HG03354 (cell line): ENCODE measurements around the gene GGNBP2.
"Not testable (repeated sequence)": the region's sequence is repeated elsewhere in the genome, so short reads cannot be mapped to it uniquely, and the experiment has no call there.

Source experiments
- ATAC-seq: cut with Tn5 transposase; IDR thresholded peaks from one replicate; pipeline ENCODE4 v1.9.1; 2021; ENCODE audit warnings: mild to moderate bottlenecking; ENCODE audit not compliant: unreplicated experiment, poor library complexity, severe bottlenecking

Gene GGNBP2

GRCh38 chr17:36544307-36545076 is at the start of gene GGNBP2:
TSS of gene GGNBP2 (plus strand) at chr17:36544919. CDS start at chr17:36545725, 806 bp downstream.
- peak; percentile 54 for ATAC-seq

DNA sequence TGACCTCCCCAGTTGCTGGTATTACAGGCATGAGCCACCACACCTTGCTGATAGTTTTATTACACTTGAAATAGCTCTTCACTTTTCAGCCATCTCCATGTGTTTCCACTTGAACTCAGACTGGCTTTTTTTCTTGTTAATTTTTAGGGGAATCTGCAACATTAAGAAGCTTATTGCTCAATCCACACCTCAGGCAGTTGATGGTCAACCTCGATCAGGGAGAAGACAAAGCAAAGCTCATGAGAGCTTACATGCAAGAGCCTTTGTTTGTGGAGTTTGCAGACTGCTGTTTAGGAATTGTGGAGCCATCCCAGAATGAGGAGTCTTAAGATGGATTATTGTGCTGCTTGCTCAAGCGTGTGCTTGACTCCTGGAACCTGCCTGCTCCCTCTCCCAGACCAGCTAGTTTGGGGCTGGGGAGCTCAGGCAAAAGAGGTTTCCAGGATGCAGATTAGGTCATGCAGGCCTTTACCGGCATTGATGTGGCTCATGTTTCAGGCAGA is 49.6 kb upstream of the GGNBP2 start:
- ATAC-seq = no peak

DNA sequence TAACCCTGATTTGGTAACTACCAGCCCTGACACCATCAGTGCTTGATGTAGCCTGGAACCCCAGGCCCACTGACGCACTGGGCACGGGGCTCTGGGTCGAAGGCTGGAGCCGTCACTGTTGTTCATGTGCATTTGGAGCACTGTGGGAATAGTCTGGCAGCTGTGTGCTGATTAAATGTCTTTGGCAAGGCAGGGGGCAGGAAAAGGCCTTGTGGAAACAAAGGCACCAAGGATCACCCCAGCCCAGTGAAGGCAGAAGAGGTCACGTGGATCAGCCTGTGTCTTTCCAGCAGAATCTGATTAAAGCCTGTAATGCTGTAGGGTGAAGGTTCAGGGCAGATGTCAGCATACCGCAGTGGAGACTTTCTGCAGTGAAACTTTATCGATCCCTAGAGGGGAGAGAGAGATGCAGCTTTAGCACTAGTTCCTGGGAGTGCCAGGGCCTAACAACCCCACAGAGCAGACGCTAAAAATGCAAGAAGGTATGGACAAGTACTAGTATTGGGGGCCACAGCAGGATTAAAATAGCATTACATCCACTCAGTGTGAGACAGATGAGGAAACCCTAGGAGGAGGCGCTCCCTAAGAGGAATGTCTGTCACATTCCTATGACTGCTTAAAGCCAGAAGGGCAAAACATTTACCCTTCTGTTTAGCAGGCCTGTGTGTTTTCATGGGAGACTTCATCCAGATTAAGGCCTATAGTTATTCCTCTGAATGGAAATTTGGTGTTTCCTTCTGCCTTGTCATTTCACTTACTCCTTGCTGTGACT is 48.5 kb upstream of the GGNBP2 start:
- ATAC-seq = no peak

DNA sequence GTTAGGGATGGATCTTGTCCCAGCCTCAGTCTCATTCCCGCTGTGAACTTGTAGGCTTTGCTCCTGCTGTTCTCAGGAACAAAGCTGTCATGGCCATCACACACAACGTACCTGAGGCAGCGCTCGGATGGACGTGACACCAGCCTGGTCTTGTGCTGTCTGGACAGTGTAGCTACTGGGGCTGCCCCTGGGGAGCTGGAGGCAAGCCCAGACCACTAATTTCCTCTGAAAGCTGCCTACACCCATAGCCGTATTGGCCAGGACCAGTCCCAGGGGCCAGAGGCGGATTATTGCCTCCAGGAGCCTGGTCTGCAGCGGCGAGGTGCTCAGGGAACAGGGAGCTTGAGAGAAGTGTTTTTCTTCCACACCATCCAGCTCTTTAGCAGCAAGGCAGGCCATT is 46.6 kb upstream of the GGNBP2 start:
- no peak for ATAC-seq

DNA sequence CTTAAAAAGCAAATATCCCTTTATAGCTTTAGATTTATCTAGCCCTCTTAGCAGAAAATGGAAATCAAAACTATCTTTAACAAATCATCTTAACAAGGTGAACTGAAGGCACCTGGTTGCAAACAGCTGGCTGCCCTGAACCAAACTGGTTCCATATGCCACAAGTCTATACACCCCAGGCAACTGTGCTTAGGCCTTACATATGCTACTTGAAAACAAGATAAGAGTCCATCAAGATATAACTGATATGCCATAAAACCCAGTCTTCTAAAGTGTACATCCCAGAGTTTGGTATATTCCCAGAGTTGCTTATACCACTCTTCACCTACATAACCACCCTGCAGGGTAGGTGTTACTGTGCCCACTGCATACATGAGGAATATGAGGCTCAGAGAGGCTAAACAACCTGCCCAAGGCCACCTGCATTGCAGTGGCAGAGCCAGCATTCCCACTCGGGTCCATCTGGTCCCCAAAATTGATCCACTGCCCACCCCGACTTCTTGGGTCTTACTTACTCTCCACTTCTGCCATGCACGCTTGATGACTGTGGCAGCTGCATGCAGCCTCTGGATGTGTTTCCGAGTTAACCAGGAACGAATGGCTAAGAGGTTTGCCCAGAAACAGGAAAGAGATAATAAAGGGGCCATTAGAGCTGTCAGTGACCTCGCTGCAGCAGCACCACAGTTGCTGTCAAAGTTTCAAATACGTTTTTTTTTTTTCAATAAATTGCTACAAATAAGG is 46.0 kb upstream of the GGNBP2 start:
- ATAC-seq = no peak

GRCh38 chr17:36500745-36501225 is 43.9 kb upstream of the GGNBP2 start:
- no peak for ATAC-seq

GRCh38 chr17:36501351-36501750 is 43.4 kb upstream of the GGNBP2 start:
- ATAC-seq = no peak

GRCh38 chr17:36501963-36502362 is 42.8 kb upstream of the GGNBP2 start:
- no peak for ATAC-seq

DNA sequence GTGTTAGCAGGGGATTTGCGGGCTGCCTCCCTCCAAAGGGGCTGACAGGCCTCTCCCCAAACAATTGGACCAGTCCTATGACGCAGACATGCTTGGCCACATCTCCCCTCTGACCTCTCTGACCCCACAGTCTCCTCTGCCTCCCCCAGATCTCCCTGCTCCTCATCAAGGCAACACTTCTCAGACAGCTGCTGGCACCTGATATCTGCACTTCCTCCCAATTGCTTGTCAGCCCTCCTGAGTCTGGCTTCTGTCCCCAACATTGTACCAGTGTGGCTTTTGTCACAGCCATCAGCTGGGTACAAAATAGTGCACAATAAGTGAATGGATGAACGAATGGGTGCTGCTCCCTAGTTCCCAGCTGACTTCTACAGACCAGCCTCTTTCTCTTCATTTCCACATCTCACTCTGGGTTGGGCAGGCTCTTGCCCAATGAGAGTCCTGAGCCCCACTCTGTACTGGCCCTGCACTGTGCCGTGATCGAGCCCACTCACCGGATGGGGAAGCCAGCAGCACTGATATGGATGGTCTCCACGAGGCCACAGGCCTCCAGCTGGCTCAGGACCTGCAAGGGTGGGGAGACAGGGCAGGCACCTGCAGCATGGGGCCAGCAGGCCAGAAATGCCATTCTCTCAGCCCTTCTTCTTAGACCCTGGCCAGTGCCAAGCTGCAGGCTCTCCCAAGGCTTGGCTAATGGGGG is 41.1 kb upstream of the GGNBP2 start:
- ATAC-seq = no peak

DNA sequence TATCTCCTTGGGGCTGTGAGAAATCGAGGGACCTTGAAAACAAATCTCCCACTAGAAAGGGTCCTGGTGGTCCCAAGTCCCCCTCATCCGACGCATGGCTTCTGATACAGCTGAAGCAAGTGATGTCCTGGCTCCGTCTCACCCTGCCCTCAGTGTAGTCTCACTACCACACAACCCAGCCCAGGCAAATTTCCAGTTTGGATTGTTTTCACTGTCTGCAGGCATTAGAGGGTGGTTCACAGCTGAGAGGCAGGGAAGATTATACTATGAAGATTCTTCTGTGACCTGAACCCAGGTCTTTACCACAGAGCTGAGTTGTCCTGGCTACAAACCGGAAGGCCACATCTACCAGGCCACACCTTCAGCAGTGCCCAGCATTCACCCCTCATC is 40.6 kb upstream of the GGNBP2 start:
- no peak for ATAC-seq

- ATAC-seq = no peak
Observed at GRCh38 chr17:36505171-36505570, 39.5 kb upstream of the GGNBP2 start.

- no peak for ATAC-seq
Observed at GRCh38 chr17:36506249-36506826, 38.4 kb upstream of the GGNBP2 start.

DNA sequence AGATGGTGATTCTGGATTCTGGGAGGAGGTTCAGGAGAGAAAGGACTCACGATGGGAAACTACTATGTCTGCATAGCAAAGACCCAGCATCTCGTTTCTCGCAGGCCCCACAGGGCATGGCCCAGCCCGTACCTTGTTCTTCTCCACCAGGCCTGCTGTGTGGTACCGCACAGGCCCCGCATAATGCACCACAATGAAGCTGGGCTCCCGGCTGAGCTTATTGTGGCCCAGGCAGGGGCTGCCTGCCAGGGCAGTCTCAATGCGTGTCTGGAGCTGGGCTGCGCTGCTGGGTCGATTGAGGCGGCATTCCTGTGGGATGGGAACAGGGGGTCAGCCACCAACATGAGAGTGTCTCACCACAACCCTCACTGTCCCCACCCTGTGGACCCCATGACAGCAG is 37.9 kb upstream of the GGNBP2 start:
- ATAC-seq = no peak

DNA sequence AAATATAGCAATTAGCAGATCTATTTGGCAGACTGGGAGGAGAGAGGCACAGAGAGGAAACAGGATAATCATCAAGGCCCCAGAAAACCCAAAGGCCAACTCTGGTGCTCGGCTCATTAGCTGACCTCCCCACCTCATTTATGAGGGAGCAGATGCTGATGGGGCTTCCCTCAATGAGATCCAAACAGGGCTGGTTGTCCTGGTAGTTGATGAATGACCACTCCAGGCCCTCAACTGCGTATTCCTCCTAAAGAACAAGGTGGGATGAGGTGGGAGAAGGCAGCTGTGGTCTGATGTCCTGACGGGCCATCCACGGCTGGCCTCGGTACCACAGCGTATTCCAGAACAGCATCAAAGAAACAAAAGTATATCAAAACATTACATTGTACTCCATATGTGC is 37.5 kb upstream of the GGNBP2 start:
- no peak for ATAC-seq

- ATAC-seq = not testable (repeated sequence)
Observed at GRCh38 chr17:36508439-36508838, 36.3 kb upstream of the GGNBP2 start.

- no peak for ATAC-seq
Observed at GRCh38 chr17:36509272-36509985, 35.3 kb upstream of the GGNBP2 start.

- no peak for ATAC-seq
Observed at GRCh38 chr17:36510636-36511035, 34.1 kb upstream of the GGNBP2 start.

- ATAC-seq = no peak
Observed at GRCh38 chr17:36511216-36511615, 33.5 kb upstream of the GGNBP2 start.

- no peak for ATAC-seq
Observed at GRCh38 chr17:36512641-36513040, 32.1 kb upstream of the GGNBP2 start.
